OCI-LY7 (cell line): ENCODE measurements around the gene GATA2. TPM values are rescaled to one million over a fixed set of nuclear protein-coding genes. Genes with fewer than 3 reads are reported as not detected.

ENCODE experiments used
- BruUV-seq: library from RNA; stranded (reverse); fragments of 400-500 nt; replicated peaks from 2 replicates; lab custom pipeline; 2021; lab: Mats Ljungman, UMichigan
- CTCF ChIA-PET: fragments of 300-600 bp; sonication (Branson Sonifier 250); formaldehyde crosslinking; loops from one replicate; lab custom pipeline; 2022; ENCODE audit warnings: antibody characterized with exemption; ENCODE audit not compliant: unreplicated experiment; lab: Charles Lee
- POLR2A ChIA-PET: fragments of 300-600 bp; sonication (Branson Sonifier 250); formaldehyde crosslinking; loops from one replicate; lab custom pipeline; 2022; ENCODE audit warnings: antibody characterized with exemption; lab: Charles Lee
- DNase-seq: peaks from one replicate; pipeline ENCODE4 v3.0.0-alpha.2; 2015; ENCODE audit warnings: low spot score
- H2AFZ ChIP-seq: fragments of 200-600 bp; sonication (generic), shearing (Covaris generic); 2 replicates; pipeline ENCODE4 v1.6.1; 2014; ENCODE audit warnings: mild to moderate bottlenecking, antibody characterized with exemption, low read length, moderate library complexity
- H3K27ac ChIP-seq: fragments of 200-600 bp; sonication (generic); 2 replicates; pipeline ENCODE4 v1.5.1; 2014; ENCODE audit warnings: mixed run types, low read depth, mild to moderate bottlenecking, moderate library complexity, low read length, inconsistent platforms; ENCODE audit not compliant: poor library complexity, severe bottlenecking
- H3K36me3 ChIP-seq: fragments of 200-600 bp; sonication (generic); 2 replicates; pipeline ENCODE4 v1.6.1; 2014; ENCODE audit warnings: mild to moderate bottlenecking, antibody characterized with exemption, low read length, moderate library complexity, mixed read lengths; ENCODE audit not compliant: insufficient read depth
- H3K4me1 ChIP-seq: fragments of 200-600 bp; sonication (generic); 2 replicates; pipeline ENCODE4 v1.5.1; 2014; ENCODE audit warnings: mild to moderate bottlenecking, low read length; ENCODE audit not compliant: insufficient read depth, poor library complexity, severe bottlenecking
- H3K4me2 ChIP-seq: fragments of 200-600 bp; sonication (generic); 2 replicates; pipeline ENCODE4 v1.6.1; 2014; ENCODE audit warnings: mild to moderate bottlenecking, low read length
- H3K4me3 ChIP-seq: fragments of 200-600 bp; sonication (generic); 2 replicates; pipeline ENCODE4 v1.5.1; 2014; ENCODE audit warnings: mild to moderate bottlenecking, low read depth, low read length; ENCODE audit not compliant: poor library complexity, severe bottlenecking
- H3K79me2 ChIP-seq: fragments of 200-600 bp; sonication (generic); 2 replicates; pipeline ENCODE4 v1.6.1; 2016; ENCODE audit warnings: low read depth, mild to moderate bottlenecking, low read length, moderate library complexity, mixed read lengths; ENCODE audit not compliant: insufficient read depth
- H3K9me2 ChIP-seq: fragments of 200-600 bp; sonication (generic); 2 replicates; pipeline ENCODE4 v1.6.1; 2016; ENCODE audit warnings: mild to moderate bottlenecking, low read length, mixed read lengths; ENCODE audit not compliant: insufficient read depth
- H3K9me3 ChIP-seq: fragments of 200-600 bp; sonication (generic); 2 replicates; pipeline ENCODE4 v1.6.1; 2014; ENCODE audit warnings: mild to moderate bottlenecking, mixed run types, low read length, mixed read lengths
- H4K20me1 ChIP-seq: fragments of 200-600 bp; sonication (generic); 2 replicates; pipeline ENCODE4 v1.6.1; 2014; ENCODE audit warnings: mild to moderate bottlenecking, antibody characterized with exemption, low read length, moderate library complexity, mixed read lengths; ENCODE audit not compliant: insufficient read depth
- EZH2phosphoT487 ChIP-seq: fragments of 200-600 bp; sonication (generic); IDR thresholded peaks from 2 replicates; pipeline ENCODE4 v1.6.1; 2018; ENCODE audit warnings: low read depth, borderline replicate concordance, mild to moderate bottlenecking, mixed run types, antibody characterized with exemption, low read length, moderate library complexity, mixed read lengths
- intact Hi-C: fragments of 100-400 bp; cut with micrococcal nuclease; formaldehyde crosslinking; loops from one replicate; pipeline ENCODE4 v1.10.0; 2022; ENCODE audit not compliant: unreplicated experiment
- total RNA-seq, 2 experiments: library from RNA; depleted of rRNA in 1 of 2; stranded (reverse); fragments of >200 nt in 1 of 2; shearing (Covaris generic) in 1 of 2; gene quantifications; 2 replicates each; pipeline ENCODE4 v1.2.3, GENCODE V29; 2014 to 2022
- TF ChIP-seq, protein P1 (sequence below): fragments of 200-600 bp; sonication (generic); conservative IDR thresholded peaks from 2 replicates; pipeline ENCODE4 v1.5.1; 2014; ENCODE audit warnings: mild to moderate bottlenecking, antibody characterized with exemption, low read length, moderate library complexity, mixed read lengths

GATA2 gene
- total RNA-seq, 2 experiments from 2014 or later, result not detected

DNA sequence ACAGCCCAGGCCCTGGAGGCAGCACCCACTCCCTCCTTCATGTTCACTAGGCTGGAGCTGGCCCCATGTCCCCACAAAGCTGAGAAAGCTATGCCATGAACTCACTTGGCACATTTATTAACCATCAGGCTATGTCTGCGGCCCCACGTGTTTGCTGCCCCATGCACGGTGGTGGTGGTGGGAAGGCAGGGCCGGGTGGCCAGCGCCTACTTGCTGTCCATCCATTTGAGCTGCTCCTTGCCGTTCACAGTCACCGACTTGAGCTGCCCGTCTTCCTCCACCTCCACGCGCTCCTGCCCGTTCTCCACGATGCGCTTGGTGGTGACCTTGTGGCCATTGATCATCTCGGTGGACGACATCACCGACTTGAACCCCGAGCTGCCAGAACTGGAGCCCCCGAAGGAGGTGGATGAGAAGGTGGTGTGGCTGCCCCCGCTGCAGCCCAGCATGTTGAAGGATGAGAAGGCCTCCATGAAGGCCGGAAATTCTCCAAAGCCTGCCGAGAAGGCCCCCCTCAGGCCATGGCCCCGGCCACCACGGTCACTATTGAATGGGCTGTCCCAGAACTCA lies 30.6 kb downstream of the GATA2 start:
- H3K4me2 ChIP-seq, result no peak overlapping the region
- H3K79me2 ChIP-seq, result no peaks in the 10 kb centered on the region
- BruUV-seq, result no TSS peak
- H4K20me1 ChIP-seq, result no peaks in the 10 kb centered on the region
- H2AFZ ChIP-seq, result no peak overlapping the region
- no peaks in the 10 kb centered on the region for H3K9me2 ChIP-seq
- H3K27ac ChIP-seq, result no peak overlapping the region
- H3K4me3 ChIP-seq, result no peak overlapping the region
- H3K4me1 ChIP-seq, result no peaks in the 10 kb centered on the region
- no peak for TF ChIP-seq EZH2phosphoT487
- TF ChIP-seq, protein P1, sequence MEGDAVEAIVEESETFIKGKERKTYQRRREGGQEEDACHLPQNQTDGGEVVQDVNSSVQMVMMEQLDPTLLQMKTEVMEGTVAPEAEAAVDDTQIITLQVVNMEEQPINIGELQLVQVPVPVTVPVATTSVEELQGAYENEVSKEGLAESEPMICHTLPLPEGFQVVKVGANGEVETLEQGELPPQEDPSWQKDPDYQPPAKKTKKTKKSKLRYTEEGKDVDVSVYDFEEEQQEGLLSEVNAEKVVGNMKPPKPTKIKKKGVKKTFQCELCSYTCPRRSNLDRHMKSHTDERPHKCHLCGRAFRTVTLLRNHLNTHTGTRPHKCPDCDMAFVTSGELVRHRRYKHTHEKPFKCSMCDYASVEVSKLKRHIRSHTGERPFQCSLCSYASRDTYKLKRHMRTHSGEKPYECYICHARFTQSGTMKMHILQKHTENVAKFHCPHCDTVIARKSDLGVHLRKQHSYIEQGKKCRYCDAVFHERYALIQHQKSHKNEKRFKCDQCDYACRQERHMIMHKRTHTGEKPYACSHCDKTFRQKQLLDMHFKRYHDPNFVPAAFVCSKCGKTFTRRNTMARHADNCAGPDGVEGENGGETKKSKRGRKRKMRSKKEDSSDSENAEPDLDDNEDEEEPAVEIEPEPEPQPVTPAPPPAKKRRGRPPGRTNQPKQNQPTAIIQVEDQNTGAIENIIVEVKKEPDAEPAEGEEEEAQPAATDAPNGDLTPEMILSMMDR, result no peak
- POLR2A ChIA-PET, result no interaction called here
- CTCF ChIA-PET, result no interaction called here
- DNase-seq, result no peak
- no peaks in the 10 kb centered on the region for H3K9me3 ChIP-seq
- intact Hi-C loops, result no loop called here
- no peaks in the 10 kb centered on the region for H3K36me3 ChIP-seq

DNA sequence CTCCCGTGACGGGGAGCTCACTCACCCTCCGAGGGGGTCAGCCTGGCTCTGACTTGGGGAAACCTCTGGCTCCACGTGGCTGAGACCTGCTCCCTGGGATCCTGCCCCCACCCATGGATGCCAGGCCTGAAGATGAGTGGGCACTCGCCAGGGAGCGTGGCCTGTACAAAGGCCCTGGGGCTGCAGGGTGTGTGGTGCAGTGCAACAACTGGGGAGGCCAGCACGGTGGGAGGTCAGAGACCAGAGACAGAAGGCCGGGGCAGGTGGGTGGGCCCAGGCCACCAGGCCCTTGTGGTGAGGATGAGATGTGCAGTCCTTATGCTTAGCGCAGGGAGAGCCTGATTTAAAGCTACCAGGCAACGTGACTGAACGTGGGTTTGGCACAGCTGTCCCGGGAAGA lies 31.3 kb downstream of the GATA2 start:
- Histone ChIP-seq H3K4me2 (no peak overlapping the region), H3K79me2 (no peaks in the 10 kb centered on the region), H4K20me1 (no peaks in the 10 kb centered on the region), H3K4me1 (no peaks in the 10 kb centered on the region), H3K9me2 (no peaks in the 10 kb centered on the region), H3K27ac (no peak overlapping the region), H3K4me3 (no peak overlapping the region), H3K9me3 (no peaks in the 10 kb centered on the region), H2AFZ (no peak overlapping the region), H3K36me3 (no peaks in the 10 kb centered on the region)
- ChIA-PET POLR2A (no interaction called here), CTCF (no interaction called here)
- DNase-seq, result no peak
- intact Hi-C loops, result no loop called here
- TF ChIP-seq EZH2phosphoT487, result no peak
- TF ChIP-seq, protein P1, result no peak
- no TSS peak for BruUV-seq

- Histone ChIP-seq H3K4me2 (no peak overlapping the region), H3K9me2 (no peaks in the 10 kb centered on the region), H3K36me3 (no peaks in the 10 kb centered on the region), H3K4me3 (no peak overlapping the region), H3K27ac (no peak overlapping the region), H3K4me1 (no peaks in the 10 kb centered on the region), H3K79me2 (no peaks in the 10 kb centered on the region), H4K20me1 (no peaks in the 10 kb centered on the region), H3K9me3 (no peaks in the 10 kb centered on the region), H2AFZ (no peak overlapping the region)
- no peak for DNase-seq
- BruUV-seq, result no TSS peak
- CTCF ChIA-PET, result no interaction called here
- POLR2A ChIA-PET, result no interaction called here
- intact Hi-C loops, result no loop called here
- TF ChIP-seq EZH2phosphoT487, result no peak
- TF ChIP-seq, protein P1, result no peak
Measured at GRCh38 chr3:128459461-128459820, 33.6 kb downstream of the GATA2 start.
